K562 (cell line): Measurements from ENCODE around the gene PNLIPRP2. TPM values are rescaled to one million over a fixed set of nuclear protein-coding genes. Genes with fewer than 3 reads are reported as not detected.

Experiments
- ATAC-seq: fragments of 200-7000 bp; cut with Tn5 transposase; 3 replicates; pipeline ENCODE4 v1.9.1; 2020; ENCODE audit warnings: moderate library complexity
- BruUV-seq: library from RNA; stranded (reverse); fragments of 400-500 nt; replicated peaks from 2 replicates; lab custom pipeline; 2021; lab: Mats Ljungman, UMichigan
- CTCF ChIA-PET: fragments of 300-600 bp; formaldehyde crosslinking; extraction: SDS; loops from one replicate; lab custom pipeline; 2021; ENCODE audit warnings: low intra/inter-chr PET ratio; lab: Yijun Ruan, JAX
- POLR2A ChIA-PET: fragments of 300-600, 350-650 bp; sonication (Branson Sonifier 250); formaldehyde crosslinking; extraction: SDS; loops from one replicate; lab custom pipeline; 2021; ENCODE audit warnings: antibody characterized with exemption, inconsistent platforms; lab: Yijun Ruan, JAX
- DNase-seq, 4 experiments: peaks; one replicate each; pipeline versions ENCODE4 v3.0.0 to v3.0.0-alpha.2; 2011 to 2018; ENCODE audit warnings: low spot score in 3 of 4, mixed read lengths in 3 of 4; ENCODE audit errors: extremely low read depth in 1 of 4
- FAIRE-seq: peaks from 2 replicates; lab custom pipeline; 2011; peaks lifted over from hg19 to GRCh38; lab: Jason Lieb, UNC
- H2AFZ ChIP-seq: 2 replicates; pipeline ENCODE4 v1.6.0; 2011; ENCODE audit warnings: low read depth, low read length, control low read depth, inconsistent platforms
- H3K27ac ChIP-seq: fragments of 200-600 bp; 3 replicates; pipeline ENCODE4 v1.8.0; 2011; ENCODE audit warnings: low read depth, mild to moderate bottlenecking, control low read depth, inconsistent platforms, low read length, moderate library complexity, mixed read lengths; ENCODE audit errors: extremely low read depth
- H3K27me3 ChIP-seq, 2 experiments: fragments of 300-600 bp in 1 of 2; 2 replicates in 1 of 2; 3 replicates in 1 of 2; pipeline versions ENCODE4 v1.6.0 to v1.8.0; 2011; ENCODE audit warnings: inconsistent platforms in 2 of 2, low read length in 2 of 2, mild to moderate bottlenecking in 1 of 2, mixed read lengths in 1 of 2, moderate library complexity in 1 of 2; ENCODE audit not compliant: control insufficient read depth in 2 of 2, insufficient read depth in 2 of 2
- H3K36me3 ChIP-seq: fragments of 300-600 bp; 3 replicates; pipeline ENCODE4 v1.8.0; 2011; ENCODE audit warnings: mild to moderate bottlenecking, low read length, inconsistent platforms; ENCODE audit not compliant: control insufficient read depth, insufficient read depth
- H3K4me1 ChIP-seq, 2 experiments: fragments of 200-600 bp in 1 of 2; replicated peaks in 1 of 2; 2 replicates in 1 of 2; 3 replicates in 1 of 2; pipeline versions ENCODE4 v1.5.1 to v1.8.0; 2011; ENCODE audit warnings: inconsistent platforms in 2 of 2, low read length in 2 of 2, mild to moderate bottlenecking in 1 of 2, mixed read lengths in 1 of 2, moderate library complexity in 1 of 2; ENCODE audit not compliant: control insufficient read depth in 2 of 2, insufficient read depth in 2 of 2
- H3K4me2 ChIP-seq: 2 replicates; pipeline ENCODE4 v1.6.1; 2011; ENCODE audit warnings: low read length, control low read depth, inconsistent platforms, mixed read lengths; ENCODE audit not compliant: insufficient read depth
- H3K4me3 ChIP-seq: fragments of 200-600 bp; sonication (generic), shearing (Covaris generic); 2 replicates; pipeline ENCODE4 v1.5.1; 2016; ENCODE audit warnings: control low read depth, inconsistent platforms
- H3K79me2 ChIP-seq: fragments of 200-600 bp; 3 replicates; pipeline ENCODE4 v1.8.0; 2011; ENCODE audit warnings: low read length, inconsistent platforms; ENCODE audit not compliant: control insufficient read depth, insufficient read depth
- H3K9ac ChIP-seq, 2 experiments: 2 replicates each; pipeline versions ENCODE4 v1.6.0 to v1.6.1; 2011; ENCODE audit warnings: low read depth in 2 of 2, low read length in 2 of 2, control low read depth in 1 of 2, inconsistent platforms in 1 of 2, mild to moderate bottlenecking in 1 of 2, mixed read lengths in 1 of 2; ENCODE audit not compliant: insufficient read depth in 1 of 2
- H3K9me1 ChIP-seq: one replicate; pipeline ENCODE4 v1.6.0; 2011; ENCODE audit warnings: inconsistent platforms, mild to moderate bottlenecking, low read length, moderate library complexity; ENCODE audit not compliant: control insufficient read depth, insufficient read depth
- H3K9me3 ChIP-seq: replicated peaks from 2 replicates; pipeline ENCODE4 v1.5.1; 2011; ENCODE audit warnings: low read depth, low read length, inconsistent platforms; ENCODE audit not compliant: control insufficient read depth, insufficient read depth
- H4K20me1 ChIP-seq: replicated peaks from 2 replicates; pipeline ENCODE4 v1.6.1; 2011; ENCODE audit warnings: low read length, inconsistent platforms, mixed read lengths; ENCODE audit not compliant: control insufficient read depth, insufficient read depth
- CBFA2T3 ChIP-seq: fragments of 450-650 bp; IDR thresholded peaks from 2 replicates; pipeline ENCODE4 v1.6.1; 2017
- CHD4 ChIP-seq: fragments of 200-600 bp; sonication (generic); IDR thresholded peaks from 3 replicates; pipeline ENCODE4 v1.6.1; 2012; ENCODE audit warnings: low read depth, mild to moderate bottlenecking, mixed read lengths, low read length, inconsistent platforms; ENCODE audit not compliant: insufficient read depth, insufficient replicate concordance, poor library complexity, severe bottlenecking
- GABPB1 ChIP-seq: sonication (generic); formaldehyde crosslinking; IDR thresholded peaks from 2 replicates; pipeline ENCODE4 v1.8.0; 2022; ENCODE audit warnings: mild to moderate bottlenecking, missing genetic modification reagents
- NR2C2 ChIP-seq, 2 experiments: fragments of 200-800 bp in 1 of 2; sonication (Bioruptor generic) in 1 of 2; sonication (generic) in 1 of 2; formaldehyde crosslinking in 1 of 2; IDR thresholded peaks; 2 replicates each; pipeline versions ENCODE4 v1.6.1 to v1.8.0; 2016 to 2022; ENCODE audit warnings: mild to moderate bottlenecking in 1 of 2, missing compliant biosample characterization in 1 of 2, missing genetic modification characterization in 1 of 2, missing genetic modification reagents in 1 of 2
- PML ChIP-seq: IDR thresholded peaks from 2 replicates; pipeline ENCODE4 v1.6.1; 2012; ENCODE audit warnings: low read length, inconsistent platforms
- RBM15 ChIP-seq: fragments of 200-400 bp; formaldehyde crosslinking; IDR thresholded peaks from 2 replicates; pipeline ENCODE4 v1.6.1; 2018; ENCODE audit warnings: mild to moderate bottlenecking, low read length, moderate library complexity; ENCODE audit not compliant: insufficient read depth
- RREB1 ChIP-seq: fragments of 250-450 bp; sonication (Bioruptor Pico); IDR thresholded peaks from 2 replicates; pipeline ENCODE4 v1.4.0; 2020
- SRF ChIP-seq, 2 experiments: fragments of 250-450, 450-650 bp in 1 of 2; sonication (Bioruptor Pico) in 1 of 2; sonication (generic) in 1 of 2; formaldehyde crosslinking; IDR thresholded peaks; 2 replicates each; pipeline versions ENCODE4 v1.5.0 to v1.5.1; 2020 to 2022; ENCODE audit warnings: mild to moderate bottlenecking in 1 of 2, missing genetic modification reagents in 1 of 2
- TCF15 ChIP-seq: fragments of 250-450 bp; sonication (Bioruptor Pico); IDR thresholded peaks from 2 replicates; pipeline ENCODE4 v1.8.0; 2022; ENCODE audit warnings: moderate library complexity, mild to moderate bottlenecking, inconsistent platforms
- THAP7 ChIP-seq: fragments of 250-450 bp; sonication (Bioruptor Pico); IDR thresholded peaks from 2 replicates; pipeline ENCODE4 v1.5.0; 2021
- ZNF174 ChIP-seq: fragments of 250-450 bp; sonication (Bioruptor Pico); IDR thresholded peaks from 2 replicates; pipeline ENCODE4 v1.4.0; 2020; ENCODE audit warnings: mild to moderate bottlenecking
- ZNF232 ChIP-seq: sonication (generic); formaldehyde crosslinking; IDR thresholded peaks from 2 replicates; pipeline ENCODE4 v1.8.0; 2022; ENCODE audit warnings: mild to moderate bottlenecking, missing genetic modification reagents
- ZNF282 ChIP-seq: sonication (generic); formaldehyde crosslinking; IDR thresholded peaks from 2 replicates; pipeline ENCODE4 v1.8.1; 2023; ENCODE audit warnings: missing genetic modification reagents
- ZNF445 ChIP-seq: fragments of 250-450 bp; sonication (Bioruptor Pico); IDR thresholded peaks from 2 replicates; pipeline ENCODE4 v1.4.0; 2020; ENCODE audit warnings: low read depth, mild to moderate bottlenecking, moderate library complexity
- ZNF76 ChIP-seq: fragments of 250-450 bp; sonication (Bioruptor Pico); IDR thresholded peaks from 2 replicates; pipeline ENCODE4 v1.4.0; 2020; ENCODE audit warnings: mild to moderate bottlenecking, moderate library complexity, borderline replicate concordance
- WGBS: fragments of 100-300 bp; shearing (Covaris generic); methylation state at CpG from one replicate; pipeline ENCODE4 v1.1.6; 2016; ENCODE audit warnings: low coverage, mixed read lengths; ENCODE audit not compliant: insufficient coverage; ENCODE audit errors: missing lambda C conversion rate; 5-methylcytosine and 5-hydroxymethylcytosine counted together
- in situ Hi-C: fragments of 300-500 bp; cut with MboI; formaldehyde crosslinking; loops from 4 replicates; pipeline ENCODE4 v1.15.0; 2018; ENCODE audit warnings: inconsistent platforms, mixed read lengths
- intact Hi-C: fragments of 100-400 bp; cut with micrococcal nuclease; formaldehyde crosslinking; loops from 2 replicates; pipeline ENCODE4 v1.14.2; 2022
- polyA plus RNA-seq, 8 experiments: library from polyadenylated mRNA; depleted of rRNA in 4 of 8; stranded (reverse) in 5 of 8; unstranded in 3 of 8; fragments of >200 nt; fragmentation: Nextera tagmentation in 2 of 8; fragmentation: Illumina TruSeq in 1 of 8; extraction: Ambion mirVana in 2 of 8; extraction: Trizol in 1 of 8; gene quantifications; 2 replicates each; pipeline versions ENCODE4 v1.2.1 to v1.2.3, GENCODE V29; 2011 to 2014; ENCODE audit warnings: inconsistent platforms in 1 of 8, missing spikeins in 1 of 8
- total RNA-seq, 7 experiments: library from RNA; depleted of rRNA in 6 of 7; stranded (reverse); fragments of >200 nt in 6 of 7; fragmentation: Illumina TruSeq in 2 of 7; extraction: Trizol in 2 of 7; gene quantifications; 2 replicates each; pipeline versions ENCODE4 v1.2.1 to v1.2.3, GENCODE V29; 2011 to 2021; ENCODE audit warnings: low replicate concordance in 1 of 7

The PNLIPRP2 gene
- total and polyA plus RNA-seq, 9 of the 15 experiments (the other 6 are each of a cell fraction or from before 2014, with no cell fraction given): 0.38 TPM; not detected in 8

GRCh38 chr10:116629340-116629739 lies 8.6 kb downstream of the PNLIPRP2 start:
- Histone ChIP-seq H2AFZ (no peak overlapping the region), H3K4me1 (peaks cover 0 to 6% of the 10 kb centered on the region in 2 experiments; a peak in 1 of 5 replicates), H3K27ac (no peak overlapping the region), H3K9me1 (no peaks in the 10 kb centered on the region), H3K79me2 (no peaks in the 10 kb centered on the region), H3K27me3 (peaks cover 0 to 8% of the 10 kb centered on the region in 2 experiments; a peak in 2 of 5 replicates), H3K36me3 (no peaks in the 10 kb centered on the region), H3K9ac (no peak overlapping the region), H3K9me3 (no peaks in the 10 kb centered on the region), H3K4me2 (no peak overlapping the region), H4K20me1 (no peaks in the 10 kb centered on the region), H3K4me3 (no peak overlapping the region)
- intact Hi-C loops (no loop called here), in situ Hi-C loops (no loop called here)
- WGBS: 0% methylated on average over 4 of the region's 4 CpGs
- FAIRE-seq (no peak), ATAC-seq (no peak), DNase-seq (no peak)
- CTCF ChIA-PET: no interaction called here
- no TSS peak for BruUV-seq
- POLR2A ChIA-PET: interaction anchor here (0.7 kb wide), 1 partner anchor 14 kb away, joined by 3 read pairs; no protein-coding TSS in a partner anchor
- TF ChIP-seq ZNF174 (CRISPR knock-in tag): no peak
- no peak for TF ChIP-seq NR2C2 (CRISPR knock-in tag; IDR thresholded peaks at IDR 0.05)
- TF ChIP-seq NR2C2 (tag; IDR thresholded peaks at IDR 0.05): no peak
- no peak for TF ChIP-seq TCF15 (CRISPR knock-in tag)
- TF ChIP-seq ZNF232 (CRISPR knock-in tag): no peak
- TF ChIP-seq ZNF282: no peak
- TF ChIP-seq ZNF445 (CRISPR knock-in tag): no peak
- no peak for TF ChIP-seq CBFA2T3
- TF ChIP-seq CHD4: no peak
- no peak for TF ChIP-seq ZNF76 (CRISPR knock-in tag)
- TF ChIP-seq RBM15: no peak
- TF ChIP-seq PML: no peak
- TF ChIP-seq THAP7: no peak
- no peak for TF ChIP-seq GABPB1 (CRISPR knock-in tag)
- TF ChIP-seq SRF (CRISPR knock-in tag; IDR thresholded peaks at IDR 0.05): no peak
- TF ChIP-seq RREB1 (CRISPR knock-in tag): no peak
